ENCODE data around the gene CCDC9. TPM values are rescaled to one million over a fixed set of nuclear protein-coding genes. Genes with fewer than 3 reads are reported as not detected.

CCDC9 gene
- total RNA-seq, 2 donors from 2014 or later: 42.8 to 58.4 TPM

DNA sequence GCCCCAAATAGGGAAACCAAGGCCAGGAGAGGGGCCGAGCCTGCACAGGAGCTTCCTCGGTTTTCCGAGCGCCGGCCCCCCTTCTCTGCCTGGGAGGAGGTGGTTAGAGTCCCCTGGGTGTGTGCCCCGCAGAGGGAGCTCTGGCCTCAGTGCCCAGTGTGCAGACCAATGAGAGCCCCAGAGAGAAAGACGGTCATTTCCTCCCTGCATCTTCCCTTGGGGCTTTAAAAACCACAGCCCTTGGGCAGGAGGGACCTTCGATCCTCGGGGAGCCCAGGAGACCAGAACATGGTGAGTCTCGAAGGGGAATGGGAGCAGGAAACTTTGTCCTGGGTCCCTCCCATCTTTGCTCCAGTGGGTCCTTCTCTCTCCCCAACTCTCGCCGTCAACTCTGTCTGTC is 53.3 kb downstream of the CCDC9 start, which contains the start of gene C5AR1:
Gene C5AR1, plus strand, starts transcription at position 254 of the 400 bp plus-strand sequence. Its CDS starts 35 bp downstream, at position 289.
- DNase-seq (ENCODE audit: low spot score) (no peak), ATAC-seq (peak in 1 of 2 donors; percentile 59)
- H3K27ac Mint-ChIP-seq: no peak within 1 kb of the TSS
- H3K9me3 Mint-ChIP-seq: no peaks in the 10 kb centered on the region
- H3K4me3 Mint-ChIP-seq: peak within 1 kb of the TSS; percentile 17
- peaks cover 4 to 6% of the 10 kb centered on the region in 2 donors for H3K4me1 Mint-ChIP-seq (ENCODE audit: low read depth in 2 of 2)
- H3K27me3 Mint-ChIP-seq: peaks cover 20 to 23% of the 10 kb centered on the region in 2 donors
- H3K36me3 Mint-ChIP-seq: no peaks in the 10 kb centered on the region

DNA sequence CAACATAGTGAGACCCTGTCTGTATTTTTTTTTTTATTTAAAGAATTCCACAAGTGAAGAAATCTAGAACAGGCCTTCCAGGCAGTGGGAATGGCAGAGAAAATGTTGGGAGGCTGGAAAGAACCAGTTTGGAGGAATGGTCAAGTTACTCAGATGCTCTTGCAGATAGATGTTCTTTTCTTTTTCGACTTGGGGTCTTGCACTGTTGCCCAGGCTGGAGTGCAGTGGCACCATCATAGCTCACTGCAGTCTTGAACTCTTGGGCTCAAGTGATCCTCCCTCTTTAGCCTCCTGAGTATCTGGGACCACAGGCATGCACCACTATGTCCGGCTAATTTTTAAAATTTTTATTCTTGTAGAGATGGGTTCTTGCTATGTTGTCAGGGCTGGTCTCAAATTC is 54.0 kb downstream of the CCDC9 start:
- H3K9me3 Mint-ChIP-seq: no peaks in the 10 kb centered on the region
- peaks cover 5 to 6% of the 10 kb centered on the region in 2 donors for H3K4me1 Mint-ChIP-seq (ENCODE audit: low read depth in 2 of 2)
- peaks cover 18 to 20% of the 10 kb centered on the region in 2 donors for H3K27me3 Mint-ChIP-seq
- H3K27ac Mint-ChIP-seq: no peak overlapping the region
- ATAC-seq (no peak), DNase-seq (ENCODE audit: low spot score) (no peak)
- no peaks in the 10 kb centered on the region for H3K36me3 Mint-ChIP-seq
- peak overlapping the region; percentile 17 for H3K4me3 Mint-ChIP-seq

DNA sequence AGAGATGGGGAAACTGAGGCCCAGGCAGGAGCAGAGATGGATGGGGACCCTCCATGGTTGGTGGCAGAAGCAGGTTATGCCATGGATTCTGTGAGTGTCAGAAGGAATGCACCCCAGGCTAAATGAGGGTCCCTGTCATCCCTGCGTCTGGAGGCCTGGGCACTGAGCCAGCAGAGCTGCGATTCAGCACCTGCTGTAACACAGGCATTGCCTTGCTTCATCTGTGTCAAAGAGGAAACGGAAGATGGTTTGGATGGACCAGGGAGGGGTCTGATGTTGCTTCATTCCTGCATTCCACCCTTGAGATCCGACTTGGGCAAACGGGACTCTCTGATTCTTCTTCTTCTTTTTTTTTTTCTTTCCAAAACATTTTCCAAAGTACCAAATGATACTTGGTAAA is 54.5 kb downstream of the CCDC9 start:
- Mint-ChIP-seq H3K4me1 (ENCODE audit: low read depth in 2 of 2) (peaks cover 5 to 9% of the 10 kb centered on the region in 2 donors), H3K27ac (no peak overlapping the region), H3K9me3 (no peaks in the 10 kb centered on the region), H3K36me3 (no peaks in the 10 kb centered on the region), H3K27me3 (peaks cover 19 to 20% of the 10 kb centered on the region in 2 donors), H3K4me3 (peak overlapping the region; percentile 17)
- DNase-seq (ENCODE audit: low spot score) (no peak), ATAC-seq (no peak)

DNA sequence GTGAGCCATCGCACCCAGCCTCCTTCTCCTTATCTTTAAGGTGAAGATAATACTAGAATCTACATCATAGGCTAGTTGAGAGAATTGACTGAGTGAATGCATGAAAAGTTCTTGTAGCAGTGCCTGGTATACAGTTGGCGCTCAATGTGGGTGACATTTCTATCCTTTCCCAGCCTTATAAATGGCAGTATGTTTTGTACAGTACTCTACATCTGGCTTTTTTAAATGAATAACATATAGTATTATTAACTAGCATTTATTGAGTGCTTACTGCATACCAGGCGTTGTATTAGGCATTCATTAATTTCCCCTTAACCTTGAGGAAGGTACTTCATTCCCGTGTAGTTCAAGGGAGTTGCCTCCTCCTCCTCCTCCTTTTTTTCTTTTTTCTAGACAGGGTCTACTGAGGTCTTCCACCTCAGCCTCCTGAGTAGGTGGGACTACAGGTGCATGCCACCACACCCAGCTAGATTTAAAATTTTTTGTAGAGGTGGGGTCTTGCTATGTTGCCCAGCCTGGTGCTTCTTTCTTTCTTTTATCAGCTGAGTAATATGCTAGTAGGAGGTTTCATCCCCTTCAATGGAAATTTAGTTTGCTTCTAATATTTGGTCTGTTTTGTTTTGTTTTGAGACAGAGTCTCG is 56.2 kb downstream of the CCDC9 start:
- DNase-seq (ENCODE audit: low spot score): no peak

DNA sequence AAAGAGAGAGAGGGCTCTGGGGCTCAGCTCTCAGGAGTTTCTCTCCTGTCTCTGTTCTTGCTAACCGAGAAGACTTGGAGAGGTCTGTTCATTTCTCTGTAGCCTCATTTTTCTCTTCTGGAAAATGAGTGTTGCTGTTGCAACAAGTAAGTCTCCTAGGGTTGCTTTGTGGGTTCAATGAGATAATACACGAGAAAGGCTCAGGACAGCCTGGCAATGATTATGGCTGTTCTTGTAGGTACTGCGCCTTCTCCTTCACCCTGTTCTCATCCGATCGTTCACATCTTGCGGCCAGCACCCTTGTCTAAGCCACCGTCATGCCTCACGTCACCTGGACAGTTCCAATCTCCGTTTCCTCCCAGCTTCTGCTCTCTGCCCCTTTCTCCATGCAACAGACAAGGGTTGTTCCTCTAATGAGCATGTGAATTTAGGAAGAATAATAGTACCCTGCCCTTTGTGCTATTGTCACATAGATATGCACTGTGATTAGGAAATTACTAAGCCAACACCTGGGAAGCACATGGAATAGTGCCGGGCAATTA is 57.5 kb downstream of the CCDC9 start:
- Mint-ChIP-seq H3K4me3 (no peak overlapping the region), H3K9me3 (no peaks in the 10 kb centered on the region), H3K27me3 (peaks cover 17 to 20% of the 10 kb centered on the region in 2 donors), H3K36me3 (no peaks in the 10 kb centered on the region), H3K4me1 (ENCODE audit: low read depth in 2 of 2) (peaks cover 8 to 16% of the 10 kb centered on the region in 2 donors), H3K27ac (no peak overlapping the region)
- no peak for ATAC-seq
- no peak for DNase-seq (ENCODE audit: low spot score)

More for the DNA sequence above, 56.2 kb downstream of the CCDC9 start:
- Mint-ChIP-seq H3K4me1 (ENCODE audit: low read depth in 2 of 2) (peaks cover 8 to 16% of the 10 kb centered on the region in 2 donors), H3K27me3 (peaks cover 17 to 20% of the 10 kb centered on the region in 2 donors), H3K4me3 (peak overlapping the region; percentile 25), H3K27ac (no peak overlapping the region), H3K9me3 (no peaks in the 10 kb centered on the region), H3K36me3 (no peaks in the 10 kb centered on the region)
- ATAC-seq: no peak

DNA sequence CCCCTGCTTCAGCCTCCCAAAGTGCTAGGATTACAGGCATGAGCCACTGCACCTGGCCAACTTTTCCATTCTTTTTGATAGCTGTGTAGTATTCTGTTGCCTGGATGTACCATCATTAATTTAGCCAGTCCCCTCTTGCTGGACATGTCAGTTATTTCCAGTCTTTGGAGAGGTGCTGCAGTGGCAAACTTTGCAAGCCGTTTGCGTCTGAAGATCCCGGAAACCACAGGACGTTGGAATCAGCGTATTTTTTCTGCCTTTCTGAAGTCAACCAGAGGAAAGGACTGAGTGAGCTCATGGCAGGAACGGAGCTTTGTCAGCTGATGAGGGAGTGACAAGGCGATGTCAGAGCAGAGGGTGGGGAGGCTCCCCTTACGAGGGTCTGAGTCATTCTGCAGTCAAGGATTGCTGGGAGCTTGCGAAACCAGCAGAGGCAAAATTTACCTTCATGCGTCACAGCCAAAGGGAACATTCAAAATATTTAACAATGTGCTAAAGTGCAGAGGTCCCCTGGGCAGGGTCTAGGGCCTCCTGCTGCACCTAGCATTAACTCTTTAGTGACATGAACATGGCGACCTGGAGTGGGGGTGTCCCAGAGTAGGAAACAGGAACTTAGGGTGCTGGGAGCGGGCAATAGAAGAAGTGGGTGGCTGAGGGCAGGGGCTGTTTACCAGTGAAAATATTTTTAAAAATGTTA is 58.9 kb downstream of the CCDC9 start:
- Mint-ChIP-seq H3K27me3 (peaks cover 15 to 16% of the 10 kb centered on the region in 2 donors), H3K36me3 (no peaks in the 10 kb centered on the region), H3K4me1 (ENCODE audit: low read depth in 2 of 2) (peaks cover 10 to 16% of the 10 kb centered on the region in 2 donors), H3K9me3 (no peaks in the 10 kb centered on the region), H3K4me3 (peak overlapping the region; percentile 0), H3K27ac (peak overlapping the region in 1 of 2 donors; percentile 12)
- ATAC-seq (peak; percentile 87 to 89), DNase-seq (ENCODE audit: low spot score) (no peak)

DNA sequence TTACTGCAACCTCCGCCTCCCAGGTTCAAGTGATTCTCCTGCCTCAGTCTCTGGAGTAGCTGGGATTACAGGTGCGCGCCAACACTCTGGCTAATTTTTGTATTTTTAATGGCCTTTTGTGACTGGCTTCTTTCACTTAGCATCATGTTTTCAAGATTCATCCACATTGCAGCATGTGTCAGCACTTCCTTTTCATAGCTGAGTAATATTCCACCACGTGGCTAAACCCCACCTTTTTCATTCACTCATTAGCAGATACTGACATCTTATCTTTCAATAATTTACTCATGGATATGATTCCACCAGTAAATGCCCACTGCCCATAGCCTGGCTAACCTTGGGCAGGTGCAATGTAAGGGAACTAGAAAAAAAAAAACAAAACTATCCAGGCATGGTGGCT is 60.2 kb downstream of the CCDC9 start:
- no peak for DNase-seq (ENCODE audit: low spot score)
- H3K27ac Mint-ChIP-seq: peak overlapping the region in 1 of 2 donors; percentile 12
- H3K9me3 Mint-ChIP-seq: no peaks in the 10 kb centered on the region
- peaks cover 10 to 16% of the 10 kb centered on the region in 2 donors for H3K4me1 Mint-ChIP-seq (ENCODE audit: low read depth in 2 of 2)
- no peak for ATAC-seq
- H3K36me3 Mint-ChIP-seq: no peaks in the 10 kb centered on the region
- H3K27me3 Mint-ChIP-seq: peaks cover 15 to 18% of the 10 kb centered on the region in 2 donors
- peak overlapping the region; percentile 0 for H3K4me3 Mint-ChIP-seq

DNA sequence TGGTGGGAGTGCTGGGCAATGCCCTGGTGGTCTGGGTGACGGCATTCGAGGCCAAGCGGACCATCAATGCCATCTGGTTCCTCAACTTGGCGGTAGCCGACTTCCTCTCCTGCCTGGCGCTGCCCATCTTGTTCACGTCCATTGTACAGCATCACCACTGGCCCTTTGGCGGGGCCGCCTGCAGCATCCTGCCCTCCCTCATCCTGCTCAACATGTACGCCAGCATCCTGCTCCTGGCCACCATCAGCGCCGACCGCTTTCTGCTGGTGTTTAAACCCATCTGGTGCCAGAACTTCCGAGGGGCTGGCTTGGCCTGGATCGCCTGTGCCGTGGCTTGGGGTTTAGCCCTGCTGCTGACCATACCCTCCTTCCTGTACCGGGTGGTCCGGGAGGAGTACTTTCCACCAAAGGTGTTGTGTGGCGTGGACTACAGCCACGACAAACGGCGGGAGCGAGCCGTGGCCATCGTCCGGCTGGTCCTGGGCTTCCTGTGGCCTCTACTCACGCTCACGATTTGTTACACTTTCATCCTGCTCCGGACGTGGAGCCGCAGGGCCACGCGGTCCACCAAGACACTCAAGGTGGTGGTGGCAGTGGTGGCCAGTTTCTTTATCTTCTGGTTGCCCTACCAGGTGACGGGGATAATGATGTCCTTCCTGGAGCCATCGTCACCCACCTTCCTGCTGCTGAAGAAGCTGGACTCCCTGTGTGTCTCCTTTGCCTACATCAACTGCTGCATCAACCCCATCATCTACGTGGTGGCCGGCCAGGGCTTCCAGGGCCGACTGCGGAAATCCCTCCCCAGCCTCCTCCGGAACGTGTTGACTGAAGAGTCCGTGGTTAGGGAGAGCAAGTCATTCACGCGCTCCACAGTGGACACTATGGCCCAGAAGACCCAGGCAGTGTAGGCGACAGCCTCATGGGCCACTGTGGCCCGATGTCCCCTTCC is 63.9 kb downstream of the CCDC9 start:
- Mint-ChIP-seq H3K4me1 (ENCODE audit: low read depth in 2 of 2) (peaks cover 11 to 13% of the 10 kb centered on the region in 2 donors), H3K36me3 (no peaks in the 10 kb centered on the region), H3K9me3 (no peaks in the 10 kb centered on the region), H3K27ac (no peak overlapping the region), H3K4me3 (no peak overlapping the region), H3K27me3 (peaks cover 20 to 23% of the 10 kb centered on the region in 2 donors)
- ATAC-seq: no peak
- DNase-seq (ENCODE audit: low spot score): no peak

Other genes starting within 250 kb of the CCDC9 start
- not detected for gene NPAS1, start 236.7 kb upstream of the CCDC9 start, total RNA-seq
- gene TMEM160, start 207.9 kb upstream of the CCDC9 start, total RNA-seq: 10 to 100 TPM; 35.0 to 62.7 TPM
- 100 to 1,000 TPM; 150 to 169 TPM for gene ZC3H4, start 142.7 kb upstream of the CCDC9 start, total RNA-seq
- 100 to 1,000 TPM in 1 of 2 donors, 10 to 100 TPM in 1; 95.6 to 158 TPM for gene SAE1, start 125.7 kb upstream of the CCDC9 start, total RNA-seq
- gene BBC3, start 25.3 kb upstream of the CCDC9 start, total RNA-seq: 1 to 10 TPM; 4.8 to 9.7 TPM
- gene INAFM1, start 18.4 kb downstream of the CCDC9 start, total RNA-seq: 10 to 100 TPM; 14.0 to 16.1 TPM
- 1 to 10 TPM; 1.3 to 7.6 TPM for gene C5AR1, start 53.3 kb downstream of the CCDC9 start, total RNA-seq
- 1 to 10 TPM in 1 of 2 donors, under 1 TPM in 1; 0.19 to 2.6 TPM for gene C5AR2, start 75.7 kb downstream of the CCDC9 start, total RNA-seq
- 10 to 100 TPM; 17.7 to 43.9 TPM for gene DHX34, start 92.8 kb downstream of the CCDC9 start, total RNA-seq
- not detected for gene MEIS3, start 163.0 kb downstream of the CCDC9 start, total RNA-seq
- not detected for gene SLC8A2, start 215.4 kb downstream of the CCDC9 start, total RNA-seq
- gene KPTN, start 227.7 kb downstream of the CCDC9 start, total RNA-seq: 10 to 100 TPM in 1 of 2 donors, 1 to 10 TPM in 1; 4.9 to 11.4 TPM

All from natural killer cell treated with Interleukin-12 subunit alpha and Interleukin-12 subunit beta and Interleukin-15 and Interleukin-18, amount 100 ng/mL, for 72 hours (primary cell).